A549 (cell line): Measurements from ENCODE around the gene EGLN2. TPM values are rescaled to one million over a fixed set of nuclear protein-coding genes. Genes with fewer than 3 reads are reported as not detected.

Experiments
- ATAC-seq, 2 experiments: fragments of 200-7000 bp in 1 of 2; fragments of >200 bp in 1 of 2; cut with Nextera tagmentation in 1 of 2; cut with Tn5 transposase in 1 of 2; 3 replicates each; pipeline versions ENCODE4 v1.8.0 to v1.9.1; 2018 to 2020; ENCODE audit warnings: mild to moderate bottlenecking in 1 of 2, moderate library complexity in 1 of 2
- CTCF ChIA-PET: fragments of 300-600 bp; sonication (Branson Sonifier 250); formaldehyde crosslinking; extraction: SDS; loops from one replicate; lab custom pipeline; 2021; ENCODE audit warnings: antibody characterized with exemption, inconsistent platforms; lab: Yijun Ruan, JAX
- POLR2A ChIA-PET: fragments of 350-600 bp; formaldehyde crosslinking; extraction: SDS; loops from one replicate; lab custom pipeline; 2021; ENCODE audit warnings: antibody characterized with exemption, inconsistent platforms; lab: Yijun Ruan, JAX
- DNase-seq, 2 experiments: peaks; one replicate each; pipeline versions ENCODE4 v3.0.0 to v3.0.0-alpha.2; 2011 to 2016; ENCODE audit warnings: low read depth in 1 of 2, low spot score in 1 of 2
- FAIRE-seq: peaks from 2 replicates; lab custom pipeline; 2011; peaks lifted over from hg19 to GRCh38; lab: Jason Lieb, UNC
- H3K27ac ChIP-seq, 2 experiments: fragments of >200 bp; sonication (Bioruptor Twin); formaldehyde crosslinking; 3 replicates each; pipeline ENCODE4 v1.5.1; 2016 to 2017
- H3K4me1 ChIP-seq: fragments of >200 bp; sonication (Bioruptor Twin); formaldehyde crosslinking; 3 replicates; pipeline ENCODE4 v1.6.1; 2016
- H3K4me2 ChIP-seq: fragments of >200 bp; sonication (Bioruptor Twin); formaldehyde crosslinking; 3 replicates; pipeline ENCODE4 v1.6.1; 2016
- H3K4me3 ChIP-seq: fragments of >200 bp; sonication (Bioruptor Twin); formaldehyde crosslinking; 3 replicates; pipeline ENCODE4 v1.5.1; 2016
- H3K9me3 ChIP-seq: fragments of >200 bp; sonication (Bioruptor Twin); formaldehyde crosslinking; 3 replicates; pipeline ENCODE4 v1.6.1; 2016
- BHLHE40 ChIP-seq: IDR thresholded peaks from 2 replicates; pipeline ENCODE4 v1.6.1; 2012; ENCODE audit warnings: low read depth, low read length, inconsistent platforms
- CBX2 ChIP-seq: fragments of 200-600 bp; sonication (generic); IDR thresholded peaks from 2 replicates; pipeline ENCODE4 v1.6.1; 2016; ENCODE audit warnings: low read depth, mild to moderate bottlenecking, borderline replicate concordance
- CEBPB ChIP-seq, 2 experiments: fragments of >200 bp in 1 of 2; sonication (Bioruptor Twin) in 1 of 2; formaldehyde crosslinking in 1 of 2; IDR thresholded peaks; 2 replicates each; pipeline ENCODE4 v1.6.1; 2012 to 2016
- CHD2 ChIP-seq: fragments of 150-350 bp; IDR thresholded peaks from 2 replicates; pipeline ENCODE4 v1.6.1; 2014; ENCODE audit warnings: low read length; ENCODE audit not compliant: partially characterized antibody
- CHD4 ChIP-seq: fragments of 200-600 bp; sonication (generic); IDR thresholded peaks from 2 replicates; pipeline ENCODE4 v1.6.1; 2016; ENCODE audit warnings: antibody characterized with exemption, mild to moderate bottlenecking, borderline replicate concordance
- CTCF ChIP-seq: fragments of >200 bp; sonication (Bioruptor Twin); formaldehyde crosslinking; IDR thresholded peaks from 3 replicates; pipeline ENCODE4 v1.5.1; 2016
- EHF ChIP-seq: fragments of 250-450 bp; sonication (Bioruptor Pico); IDR thresholded peaks from 2 replicates; pipeline ENCODE4 v1.5.0; 2020; ENCODE audit warnings: mild to moderate bottlenecking
- EP300 ChIP-seq, 2 experiments: fragments of >200 bp; sonication (Bioruptor Twin); formaldehyde crosslinking; IDR thresholded peaks; 2 replicates in 1 of 2; 3 replicates in 1 of 2; pipeline ENCODE4 v1.6.1; 2016 to 2017
- ESRRA ChIP-seq: fragments of 150-350 bp; IDR thresholded peaks from 2 replicates; pipeline ENCODE4 v1.6.1; 2014; ENCODE audit warnings: mild to moderate bottlenecking, low read length, borderline replicate concordance
- FOSL2 ChIP-seq, 2 experiments: fragments of 450-650 bp in 1 of 2; fragments of >200 bp in 1 of 2; sonication (Bioruptor Twin) in 1 of 2; formaldehyde crosslinking; IDR thresholded peaks; 2 replicates each; pipeline versions ENCODE4 v1.5.0 to v1.6.1; 2016 to 2020; ENCODE audit warnings: mild to moderate bottlenecking in 1 of 2, moderate library complexity in 1 of 2
- FOXS1 ChIP-seq: fragments of 250-450 bp; sonication (Bioruptor Pico); IDR thresholded peaks from 2 replicates; pipeline ENCODE4 v1.5.0; 2020; ENCODE audit warnings: mild to moderate bottlenecking, moderate library complexity
- GATA3 ChIP-seq: IDR thresholded peaks from 2 replicates; pipeline ENCODE4 v1.6.1; 2012; ENCODE audit warnings: borderline replicate concordance
- HOXA7 ChIP-seq: fragments of 250-450 bp; sonication (Bioruptor Pico); IDR thresholded peaks from 2 replicates; pipeline ENCODE4 v1.5.0; 2020; ENCODE audit warnings: mild to moderate bottlenecking, moderate library complexity
- HOXB13 ChIP-seq: fragments of 250-450 bp; sonication (Bioruptor Pico); IDR thresholded peaks from 2 replicates; pipeline ENCODE4 v1.5.0; 2020; ENCODE audit warnings: low read depth, mild to moderate bottlenecking, moderate library complexity
- HOXB5 ChIP-seq: fragments of 250-450 bp; sonication (Bioruptor Pico); IDR thresholded peaks from 2 replicates; pipeline ENCODE4 v1.5.0; 2020; ENCODE audit warnings: mild to moderate bottlenecking, moderate library complexity
- JUN ChIP-seq, 2 experiments: fragments of >200 bp; sonication (Bioruptor Twin); formaldehyde crosslinking; IDR thresholded peaks; 2 replicates in 1 of 2; 3 replicates in 1 of 2; pipeline ENCODE4 v1.6.1; 2016 to 2017
- KDM1A ChIP-seq: fragments of 200-600 bp; sonication (generic); IDR thresholded peaks from 2 replicates; pipeline ENCODE4 v1.6.1; 2016; ENCODE audit warnings: low read depth, mild to moderate bottlenecking
- MAX ChIP-seq: IDR thresholded peaks from 2 replicates; pipeline ENCODE4 v1.6.1; 2012
- MAZ ChIP-seq: fragments of 150-350 bp; IDR thresholded peaks from 2 replicates; pipeline ENCODE4 v1.6.1; 2014; ENCODE audit warnings: antibody characterized with exemption, low read depth, low read length, borderline replicate concordance
- MYC ChIP-seq: IDR thresholded peaks from 2 replicates; pipeline ENCODE4 v1.6.1; 2012; ENCODE audit warnings: mild to moderate bottlenecking, inconsistent platforms, low read length, improper control_type of control experiment, borderline replicate concordance
- NPAS2 ChIP-seq: fragments of 250-450 bp; sonication (Bioruptor Pico); IDR thresholded peaks from 2 replicates; pipeline ENCODE4 v1.8.0; 2022; ENCODE audit warnings: mild to moderate bottlenecking, moderate library complexity, borderline replicate concordance
- NR3C1 ChIP-seq: fragments of >200 bp; sonication (Bioruptor Twin); formaldehyde crosslinking; IDR thresholded peaks from 3 replicates; pipeline ENCODE4 v1.6.1; 2017
- PBX3 ChIP-seq: IDR thresholded peaks from 2 replicates; pipeline ENCODE4 v1.6.1; 2012
- PHF8 ChIP-seq: fragments of 200-600 bp; sonication (generic); IDR thresholded peaks from 2 replicates; pipeline ENCODE4 v1.6.1; 2016; ENCODE audit warnings: low read depth, mild to moderate bottlenecking, antibody characterized with exemption, moderate library complexity, borderline replicate concordance
- POLR2A ChIP-seq: IDR thresholded peaks from 2 replicates; pipeline ENCODE4 v1.6.1; 2012; ENCODE audit warnings: mild to moderate bottlenecking, low read length
- POLR2AphosphoS2 ChIP-seq: conservative IDR thresholded peaks from 2 replicates; pipeline ENCODE4 v1.6.1; 2012; ENCODE audit warnings: low read length, improper control_type of control experiment, inconsistent platforms
- RARB ChIP-seq: fragments of 250-450 bp; sonication (Bioruptor Pico); IDR thresholded peaks from 2 replicates; pipeline ENCODE4 v1.8.0; 2021; ENCODE audit warnings: mild to moderate bottlenecking, moderate library complexity
- RFX5 ChIP-seq: fragments of 450-650 bp; IDR thresholded peaks from 2 replicates; pipeline ENCODE4 v1.7.1; 2014; ENCODE audit warnings: antibody characterized with exemption, mild to moderate bottlenecking, moderate library complexity
- TFCP2L1 ChIP-seq: fragments of 250-450 bp; sonication (Bioruptor Pico); IDR thresholded peaks from 2 replicates; pipeline ENCODE4 v1.5.0; 2021; ENCODE audit warnings: mild to moderate bottlenecking
- TP53 ChIP-seq: fragments of 250-450 bp; sonication (Bioruptor Pico); IDR thresholded peaks from 2 replicates; pipeline ENCODE4 v1.5.0; 2021; ENCODE audit warnings: mild to moderate bottlenecking, moderate library complexity
- USF2 ChIP-seq: fragments of 450-650 bp; IDR thresholded peaks from 2 replicates; pipeline ENCODE4 v1.6.1; 2014; ENCODE audit warnings: antibody characterized with exemption
- ZFP36 ChIP-seq: fragments of 450-650 bp; IDR thresholded peaks from 2 replicates; pipeline ENCODE4 v1.6.1; 2014; ENCODE audit warnings: borderline replicate concordance; ENCODE audit not compliant: partially characterized antibody
- ZSCAN20 ChIP-seq: fragments of 250-450 bp; sonication (Bioruptor Pico); IDR thresholded peaks from 2 replicates; pipeline ENCODE4 v1.8.0; 2022; ENCODE audit warnings: mild to moderate bottlenecking, moderate library complexity
- WGBS: methylation state at CpG from one replicate; pipeline ENCODE4 v1.1.6; 2017; ENCODE audit errors: missing lambda C conversion rate; 5-methylcytosine and 5-hydroxymethylcytosine counted together
- polyA plus RNA-seq, 4 experiments: library from polyadenylated mRNA; depleted of rRNA in 3 of 4; stranded (reverse); fragments of >200 nt; fragmentation: RNase III in 1 of 4; extraction: RNeasy Plus Mini Kit Qiagen cat#74134 plus additional on column Dnase treatment in 1 of 4; gene quantifications; 2 replicates in 3 of 4; 3 replicates in 1 of 4; pipeline ENCODE4 v1.2.3, GENCODE V29; 2011 to 2017
- TF ChIP-seq, protein P1 (sequence below): IDR thresholded peaks from 2 replicates; pipeline ENCODE4 v1.6.1; 2012; ENCODE audit warnings: low read depth, borderline replicate concordance
- TF ChIP-seq, protein P2 (sequence below): fragments of 250-450 bp; sonication (Bioruptor Pico); IDR thresholded peaks from 2 replicates; pipeline ENCODE4 v1.5.0; 2020; ENCODE audit warnings: low read depth, mild to moderate bottlenecking, moderate library complexity

Gene EGLN2
- polyA plus RNA-seq, 2 of the 4 experiments (the other 2 are of a cell fraction): 34.7 to 81.4 TPM

DNA sequence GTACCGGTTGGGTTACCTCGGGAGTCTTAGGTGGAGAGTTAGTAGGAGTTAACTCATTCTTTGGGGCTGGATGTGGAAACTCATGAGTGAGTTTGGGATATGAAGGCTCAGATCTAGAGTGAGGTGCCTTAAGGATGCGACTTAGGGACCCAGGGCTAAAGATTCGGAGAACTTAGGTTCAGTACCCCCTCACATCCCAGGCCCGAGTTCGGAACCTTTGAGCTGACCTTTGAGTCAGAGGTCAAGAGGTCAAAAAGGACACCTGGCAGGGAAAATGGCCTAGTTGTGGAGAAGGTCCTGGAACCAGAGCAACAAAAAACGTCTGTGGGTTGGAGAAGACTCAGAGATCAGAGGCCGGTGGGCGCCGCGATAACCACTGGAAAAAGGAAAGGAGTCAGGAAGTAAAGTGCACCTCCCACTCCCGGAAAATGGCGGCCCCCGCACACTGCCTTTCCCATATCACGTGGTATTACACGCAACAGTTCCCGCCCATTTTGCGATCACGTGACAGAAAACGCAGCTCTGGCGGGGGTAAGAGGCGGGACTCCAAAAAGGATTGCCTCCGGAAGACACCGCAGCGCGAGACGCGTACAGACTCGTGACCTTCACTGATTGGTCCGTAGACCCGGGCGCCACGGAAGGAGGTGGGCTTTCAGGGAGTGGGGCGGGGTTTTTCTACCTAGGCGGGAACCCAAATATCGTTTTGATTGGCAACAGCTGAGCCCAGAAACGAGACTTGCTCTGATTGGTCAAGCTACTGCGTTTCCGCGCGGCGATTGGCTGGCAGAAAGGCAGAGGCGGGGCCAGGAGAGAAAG is 48.7 kb upstream of the EGLN2 start, which contains the start of gene ACTMAP:
ACTMAP (minus strand) TSS at position 420 of the 816 bp plus-strand sequence. CDS start 674 bp downstream, outside the sequence.
- FAIRE-seq (peak; percentile 99), DNase-seq (peak; percentile 100)
- 1% methylated on average over 43 of the region's 43 CpGs for WGBS
- H3K27ac ChIP-seq: peak within 1 kb of the TSS; percentile 91
- POLR2A ChIA-PET: interaction anchor here (0.6 to 2.7 kb wide), 38 partner anchors 8 to 1109 kb away, joined by 3 to 94 read pairs (median 4); partner anchors contain the start of genes B9D2, BLVRB, COQ8B and EGLN2
- peak within 1 kb of the TSS; percentile 92 for H3K4me2 ChIP-seq
- TF ChIP-seq EP300 (IDR thresholded peaks at IDR 0.05) (no peak), CBX2 (no peak), POLR2AphosphoS2 (no peak), FOXS1 (peak; percentile 83), CHD2 (no peak), EHF (peak; percentile 85), ZFP36 (no peak), RARB (CRISPR knock-in tag) (peak; percentile 97), BHLHE40 (peak; percentile 64), GATA3 (no peak), ZSCAN20 (CRISPR knock-in tag) (no peak), MAX (peak; percentile 99), CHD4 (no peak), ESRRA (peak; percentile 97), USF2 (peak; percentile 100), HOXB13 (CRISPR knock-in tag) (peak; percentile 93), CEBPB (IDR thresholded peaks at IDR 0.05) (0 out of 4 replicates have a peak, but pooled peaks of 1 of the 2 experiments have one; percentile 46), PBX3 (peak; percentile 82), TP53 (peak; percentile 92), HOXB5 (peak; percentile 96), RFX5 (peak; percentile 98), TFCP2L1 (CRISPR knock-in tag) (peak; percentile 97), CTCF (no peak), FOSL2 (IDR thresholded peaks at IDR 0.05) (no peak), FOSL2 (CRISPR knock-in tag; IDR thresholded peaks at IDR 0.05) (peak; percentile 81), JUN (IDR thresholded peaks at IDR 0.05) (peak; percentile 74 to 81; a peak in 4 of 5 replicates), PHF8 (peak; percentile 88), KDM1A (no peak), MAZ (peak; percentile 96; the same call in 1 of the 2 replicates), HOXA7 (CRISPR knock-in tag) (peak; percentile 32; the same call in 1 of the 2 replicates), MYC (peak; percentile 89), NR3C1 (no peak), NPAS2 (CRISPR knock-in tag) (peak; percentile 97), POLR2A (peak; percentile 52; the same call in 1 of the 2 replicates)
- TF ChIP-seq, protein P1, sequence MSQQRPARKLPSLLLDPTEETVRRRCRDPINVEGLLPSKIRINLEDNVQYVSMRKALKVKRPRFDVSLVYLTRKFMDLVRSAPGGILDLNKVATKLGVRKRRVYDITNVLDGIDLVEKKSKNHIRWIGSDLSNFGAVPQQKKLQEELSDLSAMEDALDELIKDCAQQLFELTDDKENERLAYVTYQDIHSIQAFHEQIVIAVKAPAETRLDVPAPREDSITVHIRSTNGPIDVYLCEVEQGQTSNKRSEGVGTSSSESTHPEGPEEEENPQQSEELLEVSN: peak; percentile 98
- TF ChIP-seq, protein P2, sequence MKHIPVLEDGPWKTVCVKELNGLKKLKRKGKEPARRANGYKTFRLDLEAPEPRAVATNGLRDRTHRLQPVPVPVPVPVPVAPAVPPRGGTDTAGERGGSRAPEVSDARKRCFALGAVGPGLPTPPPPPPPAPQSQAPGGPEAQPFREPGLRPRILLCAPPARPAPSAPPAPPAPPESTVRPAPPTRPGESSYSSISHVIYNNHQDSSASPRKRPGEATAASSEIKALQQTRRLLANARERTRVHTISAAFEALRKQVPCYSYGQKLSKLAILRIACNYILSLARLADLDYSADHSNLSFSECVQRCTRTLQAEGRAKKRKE (CRISPR knock-in tag): peak; percentile 93
- TF ChIP-seq, all 56 proteins: peak for 24
- peak within 1 kb of the TSS; percentile 66 for H3K4me3 ChIP-seq
- H3K9me3 ChIP-seq: no peaks in the 10 kb centered on the region
- ATAC-seq: peak; percentile 88 to 92
- CTCF ChIA-PET: interaction anchor here (0.5 to 15.8 kb wide), 12 partner anchors 10 to 559 kb away, joined by 3 to 199 read pairs (median 4); partner anchors contain the start of genes EGLN2 and RAB4B
- H3K4me1 ChIP-seq: peaks cover 51% of the 10 kb centered on the region
